Inflammatory macrophage treated with lipopolysaccharide for 4 hours (primary cell): ENCODE results near the gene VDAC2.

Source experiments
- DNase-seq: peaks from one replicate; pipeline ENCODE4 v3.0.0-alpha.2; 2020

The VDAC2 gene

DNA sequence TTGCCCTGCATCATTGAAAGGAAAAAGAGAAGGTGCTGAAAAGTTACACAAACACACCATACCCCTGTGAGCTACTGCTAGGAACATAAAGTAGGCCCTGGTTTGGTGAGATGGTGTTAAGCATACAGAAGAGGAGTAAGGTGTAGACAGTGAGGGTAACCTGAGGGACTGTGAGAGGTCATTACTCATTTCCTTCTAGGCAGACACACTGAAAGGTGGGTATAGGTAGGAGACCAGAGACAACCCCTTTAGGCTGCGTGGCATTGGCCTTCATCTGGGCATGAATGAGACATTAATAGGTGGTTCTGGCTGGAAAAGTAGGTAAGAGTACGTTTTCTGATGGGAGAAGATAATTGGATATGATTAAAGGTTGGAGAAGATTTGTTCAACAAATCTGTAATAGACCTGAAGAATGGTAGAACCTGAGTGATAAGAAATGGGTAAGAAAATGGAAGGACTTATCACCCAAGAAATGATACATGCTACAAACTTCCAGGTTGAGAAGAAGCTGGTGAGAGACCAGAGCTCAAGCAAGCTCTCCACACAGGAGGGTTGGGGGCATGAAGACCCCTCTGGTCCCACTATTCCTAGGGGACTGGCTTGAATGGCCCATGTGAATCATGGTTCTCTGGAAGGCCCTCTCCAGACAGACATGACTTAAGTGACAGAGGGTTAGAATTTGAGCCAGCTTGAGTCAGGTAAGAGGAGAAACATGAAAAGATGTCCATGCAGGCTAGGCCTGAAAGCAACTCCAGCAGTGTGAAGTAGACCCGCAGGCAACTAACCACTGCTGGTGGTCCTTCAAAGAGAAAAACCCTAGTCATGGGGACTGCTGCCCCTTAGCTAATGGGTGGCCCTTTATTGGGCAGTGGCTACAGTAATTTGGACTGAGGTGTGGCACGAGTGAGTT is 21.3 kb downstream of the VDAC2 start:
- no peak for DNase-seq

DNA sequence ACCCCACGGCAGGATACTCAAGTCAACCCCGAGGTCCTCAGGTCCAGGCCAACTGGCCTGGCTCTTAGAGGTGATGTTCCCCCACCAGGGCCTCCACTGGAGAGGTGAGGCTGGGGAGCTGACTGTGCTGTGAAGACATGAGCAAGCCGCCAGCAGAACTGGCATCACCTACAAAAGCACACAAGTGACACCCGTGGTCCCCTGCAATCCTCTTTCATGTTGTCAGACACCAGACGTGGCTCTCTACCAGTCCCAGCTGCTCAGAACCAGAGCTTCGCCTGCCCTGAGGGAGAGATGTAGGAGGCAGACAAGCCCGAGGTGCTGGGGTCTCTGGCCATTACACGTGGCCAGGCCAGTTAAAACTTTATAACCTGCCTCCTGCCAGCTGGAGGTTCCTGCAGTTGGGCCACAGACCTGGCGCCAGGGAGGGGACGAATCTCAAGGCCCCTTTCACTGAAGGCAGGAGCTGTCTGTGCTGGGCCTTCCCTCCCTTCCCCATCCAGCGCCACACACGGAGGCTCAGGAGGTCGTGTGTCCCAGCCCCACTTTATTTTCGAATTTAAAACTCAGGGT is 22.9 kb downstream of the VDAC2 start:
- no peak for DNase-seq

DNA sequence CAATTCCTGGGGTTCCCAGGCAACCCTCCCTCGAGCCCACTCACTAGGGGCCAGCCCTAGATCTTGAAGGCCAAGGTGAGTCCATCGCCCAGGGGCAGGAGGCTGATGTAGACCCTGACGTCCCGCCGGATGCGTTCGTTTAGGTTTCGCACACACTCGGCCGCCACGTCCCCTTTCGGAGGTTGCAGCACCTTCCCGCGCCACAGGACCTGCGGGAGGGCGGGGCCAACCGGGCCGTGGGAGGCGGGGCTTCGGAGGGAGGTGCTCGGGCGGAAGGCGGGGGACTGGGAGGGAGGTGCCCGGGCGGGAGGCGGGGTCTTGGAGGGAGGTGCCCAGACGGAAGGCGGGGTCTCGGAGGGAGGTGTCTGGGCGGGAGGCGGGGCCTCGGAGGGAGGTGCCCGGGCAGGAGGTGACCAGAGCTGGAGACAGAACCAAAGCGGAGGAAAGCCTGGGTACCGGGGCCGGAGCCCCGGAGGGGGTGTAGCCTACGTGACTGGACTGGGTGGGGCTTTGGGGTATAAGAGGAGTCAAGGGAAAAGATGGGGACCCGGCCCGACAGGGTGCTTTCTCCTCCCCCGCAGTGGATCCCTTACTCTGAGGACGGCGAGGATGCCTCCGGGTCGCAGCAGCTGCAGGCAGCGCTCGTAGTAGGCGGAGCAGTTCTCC is 23.6 kb downstream of the VDAC2 start:
- peak; percentile 95 for DNase-seq

DNA sequence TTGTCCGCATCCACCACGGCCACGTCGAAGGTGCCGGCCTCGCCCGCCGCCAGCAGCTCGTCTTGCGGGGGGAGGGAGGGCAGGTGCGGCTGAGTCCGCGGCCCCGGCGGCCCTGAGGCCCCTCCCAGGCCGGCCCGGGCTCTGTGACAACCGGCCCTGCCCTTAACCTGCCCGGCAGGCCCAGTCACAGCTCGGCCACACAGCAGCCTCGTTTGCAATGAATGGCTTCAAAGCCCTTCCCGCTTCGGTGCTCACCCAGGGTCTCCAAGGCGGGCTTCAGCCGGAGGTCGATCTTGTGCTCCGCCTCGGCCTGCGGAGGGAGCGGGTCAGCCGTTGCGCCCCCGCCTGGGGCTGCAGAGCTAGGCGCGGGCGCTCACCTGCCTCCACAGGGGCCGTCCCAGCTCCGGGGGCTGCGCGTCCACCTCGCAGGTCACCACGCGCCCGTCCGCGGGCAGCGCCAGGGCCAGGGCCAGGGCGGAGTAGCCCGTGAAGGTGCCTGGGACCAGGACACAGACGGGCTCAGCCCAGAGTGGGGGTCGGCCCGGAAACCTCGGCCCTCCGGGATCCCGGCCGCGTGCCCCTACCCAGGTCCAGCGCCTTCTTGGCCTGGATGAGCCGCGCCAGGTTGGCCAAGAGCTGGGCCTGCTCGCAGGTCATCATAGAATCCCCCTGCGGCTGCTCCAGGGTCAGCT is 24.2 kb downstream of the VDAC2 start:
- DNase-seq: peak; percentile 2

DNA sequence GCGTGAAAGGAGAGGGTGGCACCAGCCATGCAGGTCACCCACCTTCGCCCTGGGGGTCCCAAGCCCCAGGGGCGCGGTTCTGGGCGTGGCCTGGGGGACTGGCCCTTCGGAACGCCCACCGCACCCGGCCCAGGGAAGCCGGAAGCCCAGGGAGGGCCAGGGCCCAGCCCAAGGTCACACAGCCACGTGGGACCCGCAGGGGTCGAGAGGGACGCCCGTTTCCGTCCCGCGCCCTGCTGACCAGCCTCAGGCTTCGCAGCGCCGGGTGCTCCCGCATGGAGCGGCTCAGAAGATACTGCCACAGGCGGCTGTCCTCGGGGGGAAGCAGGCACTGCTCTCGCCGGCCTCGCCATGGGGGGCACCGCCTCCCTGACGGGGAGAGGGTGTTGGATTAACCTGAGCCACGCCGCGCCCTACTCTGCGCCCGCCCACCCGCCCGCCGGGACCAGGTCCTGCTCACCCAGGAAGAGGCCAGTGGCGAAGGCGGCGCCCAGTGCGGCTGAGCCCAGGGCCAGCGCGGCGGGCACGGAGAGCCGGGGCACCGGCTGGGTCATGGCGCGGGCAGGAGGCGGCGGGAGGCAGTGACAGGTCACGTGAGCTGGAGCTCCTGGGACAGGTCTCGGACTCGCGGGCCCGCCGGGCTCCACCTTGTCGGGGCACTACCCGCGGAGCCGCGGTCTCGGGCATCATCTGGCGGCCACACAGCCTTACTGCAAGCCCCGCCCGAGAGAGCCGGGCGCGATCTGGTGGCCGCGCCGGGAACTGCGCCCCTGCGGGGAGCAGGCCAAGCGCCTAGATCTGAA is 25.0 kb downstream of the VDAC2 start, which contains the start of gene COMTD1:
Gene COMTD1, minus strand, starts transcription at position 583 of the 803 bp plus-strand sequence. Its CDS starts 29 bp downstream, at position 554.
- peak; percentile 83 for DNase-seq

DNA sequence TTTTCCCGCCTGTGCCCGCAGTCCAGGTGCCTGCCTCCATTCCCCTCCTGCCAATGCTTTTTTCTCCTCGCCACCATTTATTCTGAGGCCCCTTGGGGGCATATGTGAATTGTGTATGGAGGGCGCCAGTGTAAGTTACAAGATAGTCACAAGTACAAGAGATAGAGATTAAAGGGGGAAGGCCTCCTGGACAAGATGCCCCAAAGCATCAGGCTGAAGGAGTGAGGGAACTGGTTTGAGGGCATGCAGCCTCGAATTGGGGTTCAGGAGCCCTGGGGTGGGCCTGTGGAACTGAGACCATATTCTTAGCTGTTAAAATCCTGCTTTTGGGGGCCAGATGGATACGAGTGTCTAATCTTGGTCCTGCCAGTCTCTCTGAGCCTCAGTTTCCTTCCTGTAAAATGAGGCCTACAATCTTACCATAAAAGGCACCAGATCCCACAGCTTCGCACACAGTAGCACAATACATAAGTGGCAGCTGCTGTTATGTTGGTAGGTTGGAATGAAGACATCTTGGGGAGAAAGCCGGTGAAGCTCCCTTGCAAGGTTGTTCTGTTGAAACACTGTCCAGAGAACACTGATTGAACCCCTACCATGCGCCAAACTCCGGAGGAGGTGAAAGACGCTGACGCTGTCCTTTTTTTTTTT is 25.7 kb downstream of the VDAC2 start:
- DNase-seq: no peak

DNA sequence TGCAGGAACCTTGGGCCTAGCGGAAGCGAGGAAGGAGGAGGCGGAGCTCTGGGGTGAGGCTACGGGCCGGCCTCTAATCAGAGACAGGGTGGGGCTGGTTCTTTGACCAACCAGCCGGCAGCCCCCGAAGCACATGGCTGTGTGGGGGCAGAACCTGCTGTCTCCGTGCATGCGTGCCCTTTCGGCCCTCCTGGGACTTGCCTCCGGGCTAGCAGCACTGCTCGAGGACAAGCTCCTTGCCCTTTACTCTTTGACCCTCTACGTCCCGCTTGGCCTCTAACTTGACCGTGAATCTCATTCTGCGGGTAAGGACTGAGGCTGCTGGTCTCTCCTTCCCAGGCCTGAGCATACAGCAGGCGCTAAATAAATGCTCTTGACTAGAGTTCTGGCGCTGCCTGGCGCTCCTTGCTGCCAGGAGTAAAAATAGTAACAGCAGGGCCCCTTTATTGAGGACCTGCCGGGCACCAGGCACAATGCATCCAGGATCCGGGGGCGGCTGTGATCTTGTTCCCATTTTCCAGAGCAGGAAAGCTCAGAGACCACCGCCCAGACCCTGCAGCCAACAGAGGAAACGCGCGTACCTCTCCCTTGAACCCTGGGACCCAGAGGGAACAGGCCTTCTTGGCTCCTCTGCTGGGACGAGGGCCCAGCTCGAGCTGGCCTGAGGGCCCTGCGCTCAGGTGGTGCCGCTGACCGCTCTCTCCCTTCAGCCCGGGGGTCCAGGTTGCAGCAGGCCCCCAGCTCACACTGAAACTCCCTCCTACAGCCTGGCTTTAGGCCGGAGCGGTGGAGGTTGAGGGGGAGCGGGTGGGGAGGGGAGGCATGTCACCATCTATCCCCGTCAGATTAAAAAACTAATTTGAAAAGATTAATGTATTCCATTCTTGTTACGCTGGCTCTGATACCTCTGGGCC is 27.8 kb downstream of the VDAC2 start:
- no peak for DNase-seq

DNA sequence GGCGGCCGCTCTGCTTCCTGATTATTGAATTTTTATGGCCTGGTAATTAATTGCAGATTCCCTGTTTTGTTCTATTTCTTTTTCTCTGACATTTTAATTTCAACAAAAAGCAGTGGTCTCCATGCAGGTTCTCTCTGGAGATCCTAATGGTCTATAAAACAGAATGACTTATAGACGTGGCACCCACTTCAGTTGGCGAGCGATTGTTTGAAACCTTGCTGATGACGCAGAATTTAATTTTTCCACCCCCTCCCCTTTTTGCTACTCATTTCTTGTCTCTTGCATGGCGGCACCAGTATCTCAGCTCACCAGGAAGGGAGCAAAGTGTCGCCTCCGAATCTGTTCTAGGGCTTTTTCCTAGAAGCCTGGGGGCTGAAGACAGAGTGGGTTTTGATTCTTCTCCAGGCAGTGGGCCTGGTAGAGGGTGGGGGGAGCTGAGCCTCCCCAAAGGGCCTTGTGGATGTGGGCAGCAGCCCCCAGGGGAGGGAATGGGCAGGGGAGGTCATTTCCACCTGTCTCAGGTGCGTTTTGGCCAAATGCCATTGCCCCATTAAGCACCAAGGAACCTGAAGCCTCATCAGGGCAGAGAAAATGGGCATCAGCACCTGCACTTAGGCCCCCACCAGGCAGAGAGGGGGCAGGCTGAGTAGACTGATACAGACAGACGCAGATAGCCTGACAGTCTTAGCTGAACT is 28.6 kb downstream of the VDAC2 start:
- no peak for DNase-seq

DNA sequence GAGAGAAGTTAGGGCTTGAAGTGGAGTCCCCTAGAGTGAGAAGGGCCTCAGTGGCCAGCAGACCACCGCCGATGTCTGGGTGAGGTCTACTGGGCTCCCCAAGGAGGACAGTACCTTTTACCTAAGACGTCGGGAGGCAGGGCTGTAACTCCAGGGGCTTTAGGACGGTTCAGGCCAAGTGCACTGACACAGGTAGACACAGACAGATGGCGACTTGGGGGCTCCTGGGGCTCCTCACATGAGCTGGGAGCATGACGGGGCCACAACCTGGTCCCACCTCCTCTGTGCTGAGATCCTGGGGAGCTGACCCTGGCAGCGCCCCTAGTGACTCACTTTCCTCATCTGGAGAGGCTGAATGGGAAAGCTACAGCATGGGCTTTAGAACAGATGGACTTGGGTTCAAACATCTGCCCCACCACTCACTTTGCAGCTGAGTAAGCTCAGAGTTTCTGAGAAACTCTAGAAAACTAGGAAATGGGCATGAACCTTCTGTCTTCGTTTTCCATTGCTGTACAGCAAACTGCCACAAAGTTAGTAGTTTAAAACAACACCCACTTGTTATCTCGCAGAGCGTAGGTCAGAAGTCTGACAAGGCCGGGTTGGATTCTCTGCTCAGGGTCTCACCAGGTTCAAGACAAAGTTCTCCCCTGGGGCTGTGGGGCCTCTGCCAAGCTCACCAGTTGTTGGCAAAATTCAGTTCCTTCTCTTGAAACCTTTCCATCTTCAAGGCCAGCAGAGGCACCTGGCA is 29.9 kb downstream of the VDAC2 start:
- no peak for DNase-seq

DNA sequence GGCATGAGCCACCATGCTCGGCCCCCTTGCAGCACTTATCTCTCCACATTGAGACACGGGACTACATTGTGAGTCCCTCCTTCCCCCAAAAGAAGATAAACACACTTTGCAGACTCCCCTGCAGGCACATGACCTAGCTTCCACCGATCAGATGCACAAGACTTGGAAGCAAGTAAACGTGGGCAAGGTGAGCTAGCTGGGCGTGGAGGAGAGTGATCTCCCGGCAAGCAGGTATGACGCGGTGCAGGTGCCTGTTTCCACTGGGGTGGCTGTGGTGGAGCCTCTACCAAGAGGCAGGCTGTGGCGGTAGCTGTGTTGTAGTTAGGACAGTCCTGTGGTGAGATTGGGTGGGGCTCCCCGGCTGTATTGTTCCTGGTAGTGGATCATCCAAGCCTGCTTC is 32.8 kb downstream of the VDAC2 start:
- DNase-seq: no peak

DNA sequence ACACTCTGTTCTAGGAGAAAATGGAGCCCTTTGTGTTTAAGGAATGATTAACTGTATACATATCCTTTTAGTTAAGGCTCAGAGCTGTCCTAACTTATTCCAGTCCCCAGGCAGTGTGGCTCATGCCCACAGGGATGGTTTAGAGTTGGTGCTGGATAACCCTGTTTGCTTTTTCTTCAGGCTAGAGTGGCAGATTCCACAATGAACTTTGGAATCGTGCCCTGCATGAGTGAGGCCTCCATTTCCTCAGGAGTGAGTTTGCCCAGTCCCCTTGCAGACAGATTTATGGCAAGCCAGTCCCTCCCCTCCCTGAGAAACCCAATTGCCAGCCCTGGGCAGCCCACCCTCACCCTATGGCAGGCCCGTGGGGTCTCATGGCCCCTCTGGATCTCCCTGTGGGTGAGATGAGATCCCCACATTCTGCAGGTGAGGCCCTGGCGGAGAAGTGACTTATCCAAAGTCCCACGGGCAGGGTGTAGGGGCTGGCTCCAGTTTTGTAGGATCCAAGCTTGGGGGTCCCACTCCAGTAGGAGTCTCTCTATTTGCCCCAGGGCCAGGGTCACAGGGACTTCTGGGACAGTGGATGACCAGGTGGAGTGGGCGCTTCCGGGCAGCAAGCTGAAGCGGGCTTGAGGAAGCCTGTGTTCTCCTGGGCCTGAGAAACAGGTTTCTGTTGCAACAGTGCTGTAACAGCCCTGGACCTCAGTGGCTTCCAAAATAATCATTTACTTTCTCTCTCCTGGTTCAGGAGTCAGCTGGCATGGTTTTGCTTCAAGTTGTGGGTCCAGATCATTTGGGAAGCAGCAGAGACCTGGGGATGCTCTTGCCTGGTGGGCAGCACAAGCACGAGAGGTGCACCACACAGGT is 34.1 kb downstream of the VDAC2 start:
- DNase-seq: no peak

DNA sequence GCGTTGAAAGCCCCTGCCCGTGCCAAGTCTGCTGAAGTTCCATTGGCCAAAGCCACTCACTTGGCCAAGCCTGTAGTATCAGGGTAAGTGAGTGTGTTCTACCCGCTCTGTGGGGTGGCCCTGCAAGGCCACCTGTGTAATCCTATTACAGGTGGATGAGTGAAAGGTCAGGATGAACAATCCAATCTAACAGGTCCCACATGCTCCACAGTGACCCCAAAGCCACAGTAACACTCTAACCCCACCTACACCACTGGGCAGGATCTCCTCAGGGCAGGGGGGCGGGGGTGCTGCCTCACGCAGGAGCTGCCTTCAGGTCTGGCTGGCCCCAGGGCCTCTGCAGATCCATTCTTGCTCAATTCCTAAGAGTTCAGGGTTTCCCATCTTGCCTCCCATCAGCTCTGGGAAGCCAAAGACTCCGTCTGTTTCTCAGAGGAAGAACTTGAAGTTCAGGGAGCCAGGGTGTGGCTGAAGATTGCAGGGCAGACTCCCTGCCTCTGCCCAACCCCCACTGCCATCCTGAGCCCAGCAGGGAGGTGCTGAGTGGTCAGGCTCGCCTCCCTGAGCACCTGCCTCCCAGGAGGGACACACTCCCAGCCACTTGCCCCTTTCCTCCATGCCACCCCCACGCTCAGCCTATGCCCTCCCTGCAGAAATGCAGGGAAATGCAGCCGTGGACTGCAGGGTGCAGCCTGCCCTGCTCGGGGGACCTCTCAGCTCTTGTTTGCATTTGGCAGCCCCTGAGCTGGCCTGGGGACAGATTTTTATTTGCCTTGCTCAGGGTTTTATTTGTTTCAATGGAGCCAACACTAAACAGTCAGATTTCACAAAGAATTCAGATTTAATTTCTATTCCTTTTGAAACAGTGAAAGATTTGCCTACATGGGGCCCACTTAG is 35.0 kb downstream of the VDAC2 start:
- DNase-seq: no peak

DNA sequence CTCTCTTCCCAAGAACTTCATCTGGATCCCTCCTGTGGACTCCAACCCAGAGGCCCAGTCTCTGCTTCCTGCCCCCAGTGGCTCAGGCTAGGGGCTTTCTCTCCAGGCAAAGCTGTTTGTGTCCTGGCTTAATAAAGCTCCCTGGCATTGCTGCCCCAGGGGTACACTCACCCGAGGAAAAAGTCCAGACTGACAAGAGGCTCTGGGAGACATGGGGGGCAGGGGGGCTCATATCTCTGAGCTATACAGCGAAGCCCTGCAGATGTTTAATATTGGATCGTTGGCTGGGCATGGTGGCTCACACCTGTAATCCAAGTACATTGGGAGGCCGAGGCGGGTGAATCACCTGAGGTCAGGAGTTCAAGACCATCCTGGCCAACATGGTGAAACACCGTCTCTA is 35.9 kb downstream of the VDAC2 start:
- no peak for DNase-seq

DNA sequence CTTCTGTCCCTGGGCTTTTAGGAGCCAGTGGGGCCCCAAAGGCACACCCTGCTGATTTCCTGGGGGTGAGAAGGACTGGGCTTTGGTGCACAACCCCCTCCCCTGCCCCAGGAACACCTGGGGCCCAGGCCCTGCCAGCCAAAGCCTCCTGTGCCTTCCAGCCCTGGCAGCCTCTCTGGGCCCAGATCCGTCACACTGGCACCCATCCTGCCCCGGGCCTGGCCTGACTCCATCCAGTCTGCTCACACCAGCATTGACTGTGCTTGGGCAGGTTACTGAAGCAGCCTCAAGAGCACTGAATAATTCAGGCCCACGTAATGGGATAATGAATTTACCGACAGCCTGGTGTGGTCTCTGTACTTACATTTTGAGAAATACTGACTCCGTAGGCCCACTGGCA is 37.2 kb downstream of the VDAC2 start:
- DNase-seq: no peak

DNA sequence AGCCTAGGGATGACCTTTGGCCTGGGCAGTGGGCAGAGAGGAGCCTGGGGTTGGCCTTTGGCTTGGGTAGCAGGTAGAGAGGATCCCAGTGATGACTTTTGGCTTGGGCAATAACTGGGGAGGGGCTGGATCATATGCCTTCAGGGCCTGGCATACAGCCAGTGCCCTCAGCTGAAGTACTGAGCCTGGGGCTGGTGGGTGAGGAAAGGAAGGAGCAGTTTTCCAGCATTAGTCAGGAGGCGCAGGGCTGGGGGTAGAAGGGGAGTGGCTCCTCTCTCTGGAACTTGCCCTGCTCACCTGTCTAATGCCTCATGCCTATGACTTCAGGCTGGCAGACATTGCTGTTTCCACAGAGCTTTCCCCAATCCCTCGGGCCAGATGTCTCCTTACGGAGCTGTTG is 40.3 kb downstream of the VDAC2 start:
- no peak for DNase-seq

DNA sequence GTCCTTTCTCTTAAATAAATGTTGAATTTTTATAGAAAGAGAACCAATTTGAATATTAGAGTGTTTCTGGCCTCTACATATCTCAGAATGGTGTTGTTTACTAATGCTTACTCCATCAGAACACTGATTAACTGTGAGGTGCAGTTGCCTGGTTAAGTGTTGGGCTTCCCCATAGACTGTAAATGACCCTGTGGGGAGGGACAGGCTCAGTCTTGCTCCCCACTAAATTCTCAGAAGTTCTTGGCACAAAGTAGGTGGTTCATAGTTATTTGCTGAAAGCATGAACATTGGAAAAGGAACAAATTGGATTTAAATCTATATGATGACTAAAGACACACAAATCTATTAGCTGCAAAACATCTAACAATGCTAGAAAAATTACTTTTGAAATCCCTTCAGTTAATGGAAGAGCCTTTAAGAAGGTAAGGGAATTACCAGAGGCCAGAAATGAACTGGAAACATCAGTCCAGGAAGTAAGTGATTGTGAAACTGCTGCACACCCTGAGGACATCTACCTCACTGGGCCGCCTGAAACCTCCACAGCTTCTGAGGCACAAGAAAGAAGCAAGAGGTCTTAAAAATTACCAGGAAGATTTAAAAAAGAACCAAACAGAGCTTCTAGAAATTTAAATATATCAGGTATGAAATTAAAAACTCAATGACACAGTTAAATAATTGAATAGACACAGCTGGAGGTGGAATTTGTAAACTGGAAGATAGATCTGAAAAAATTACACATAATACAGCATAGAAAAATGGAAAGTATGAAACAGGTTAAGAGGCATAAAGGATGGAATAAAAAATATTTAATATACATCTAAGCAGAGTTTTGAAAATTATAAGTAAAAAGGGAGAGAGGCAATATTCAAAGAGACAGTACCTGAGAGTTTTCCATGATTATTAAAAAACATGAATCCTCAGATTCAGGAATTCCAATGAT is 43.0 kb downstream of the VDAC2 start:
- no peak for DNase-seq
